ENCODE measurements around the gene TGFBR2. TPM values are rescaled to one million over a fixed set of nuclear protein-coding genes. Genes with fewer than 3 reads are reported as not detected.
A peak's percentile ranks its signal among the peaks of the same experiment; 100 is the strongest.

The TGFBR2 gene
- total RNA-seq, 8 experiments from 2014 or later, result 0.16 to 27.1 (median 2.2) TPM

DNA sequence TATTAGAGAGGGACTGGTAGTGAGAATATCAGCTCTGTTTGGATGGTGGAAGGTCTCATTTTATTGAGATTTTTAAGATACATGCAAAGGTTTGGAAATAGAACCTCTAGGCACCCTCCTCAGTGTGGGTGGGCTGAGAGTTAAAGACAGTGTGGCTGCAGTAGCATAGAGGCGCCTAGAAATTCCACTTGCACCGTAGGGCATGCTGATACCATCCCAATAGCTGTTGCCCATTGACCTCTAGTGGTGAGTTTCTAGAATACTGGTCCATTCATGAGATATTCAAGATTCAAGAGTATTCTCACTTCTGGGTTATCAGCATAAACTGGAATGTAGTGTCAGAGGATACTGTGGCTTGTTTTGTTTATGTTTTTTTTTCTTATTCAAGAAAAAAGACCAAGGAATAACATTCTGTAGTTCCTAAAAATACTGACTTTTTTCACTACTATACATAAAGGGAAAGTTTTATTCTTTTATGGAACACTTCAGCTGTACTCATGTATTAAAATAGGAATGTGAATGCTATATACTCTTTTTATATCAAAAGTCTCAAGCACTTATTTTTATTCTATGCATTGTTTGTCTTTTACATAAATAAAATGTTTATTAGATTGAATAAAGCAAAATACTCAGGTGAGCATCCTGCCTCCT lies 87.2 kb downstream of the TGFBR2 start:
- in situ Hi-C loops (cut with MboI; ENCODE audit: low pct_unique_long_range_greater_than_20kb in 2 of 9, low sequenced_read_pairs in 9 of 9, unreplicated experiment in 9 of 9), result loop anchor here in 2 of 9 experiments (10.0 to 25.0 kb wide), 2 partner anchors 579 to 656 kb away; no protein-coding TSS in a partner anchor
- ATAC-seq (replicated peaks in 6 of 8), result peak; percentile 51 to 98 (median 88)
- 0 to 19% (median 0%) methylated on average over 1 to 2 of the region's 2 CpGs; no CpG with 5 or more reads in 4 of the 10 experiments for WGBS, 10 experiments
- H3K4me3 ChIP-seq, result no peak overlapping the region
- H3K27ac ChIP-seq, result no peak overlapping the region
- no peaks in the 10 kb centered on the region for H3K4me1 ChIP-seq (replicated peaks in 1 of 2)

DNA sequence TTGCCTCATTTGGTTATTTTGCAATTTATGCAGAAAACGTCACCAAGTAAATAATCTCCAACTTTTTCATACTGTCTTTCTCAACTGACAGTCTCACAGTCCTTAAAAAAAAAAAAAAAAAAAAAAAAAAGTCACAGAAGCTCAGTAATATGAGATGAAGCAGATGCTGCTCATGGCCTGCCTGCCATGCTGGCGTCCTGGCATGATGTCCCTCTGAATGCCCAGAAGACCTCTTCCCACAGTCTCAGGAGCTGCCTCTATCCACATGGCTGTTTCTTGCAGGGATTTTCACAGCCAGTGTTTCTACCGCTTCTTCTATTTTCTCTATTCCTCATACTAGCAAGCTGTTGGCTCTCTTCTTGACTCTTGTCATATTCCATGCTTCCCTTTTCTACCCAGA lies 87.7 kb downstream of the TGFBR2 start:
- Histone ChIP-seq H3K4me3 (no peak overlapping the region), H3K4me1 (replicated peaks in 1 of 2) (no peaks in the 10 kb centered on the region), H3K27ac (no peak overlapping the region)
- no peak for ATAC-seq (replicated peaks in 6 of 8)
- in situ Hi-C loops (cut with MboI; ENCODE audit: low pct_unique_long_range_greater_than_20kb in 2 of 9, low sequenced_read_pairs in 9 of 9, unreplicated experiment in 9 of 9), result loop anchor here in 2 of 9 experiments (10.0 to 25.0 kb wide), 2 partner anchors 579 to 657 kb away; no protein-coding TSS in a partner anchor
- WGBS, 10 experiments, result 40 to 100% (median 53%) methylated on average over 1 to 3 of the region's 3 CpGs

DNA sequence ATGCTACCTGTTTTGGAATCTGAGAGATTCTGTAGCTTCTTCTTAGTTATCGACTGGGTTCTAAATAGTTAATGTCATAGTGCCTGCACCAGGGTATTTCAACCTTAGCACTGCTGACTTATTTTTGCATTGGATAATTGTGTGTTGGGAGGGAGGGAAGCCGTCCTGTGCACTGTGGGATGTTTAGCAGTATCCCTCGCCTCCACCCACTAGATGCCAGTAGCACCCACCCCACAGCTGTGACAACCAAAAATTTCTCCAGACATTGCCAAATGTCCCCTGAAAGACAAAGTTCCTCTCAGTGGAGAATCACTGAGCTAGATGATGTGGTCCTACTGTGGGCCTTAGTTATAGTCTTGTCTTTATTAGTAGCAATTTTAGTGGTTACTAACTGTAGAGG lies 88.3 kb downstream of the TGFBR2 start:
- Histone ChIP-seq H3K27ac (no peak overlapping the region), H3K4me1 (replicated peaks in 1 of 2) (no peaks in the 10 kb centered on the region), H3K4me3 (no peak overlapping the region)
- in situ Hi-C loops (cut with MboI; ENCODE audit: low pct_unique_long_range_greater_than_20kb in 2 of 9, low sequenced_read_pairs in 9 of 9, unreplicated experiment in 9 of 9), result loop anchor here in 2 of 9 experiments (10.0 to 25.0 kb wide), 2 partner anchors 580 to 657 kb away; no protein-coding TSS in a partner anchor
- ATAC-seq (replicated peaks in 6 of 8), result no peak
- 60 to 100% (median 92%) methylated on average over 2 to 3 of the region's 3 CpGs; no CpG with 5 or more reads in 5 of the 10 experiments for WGBS, 10 experiments

DNA sequence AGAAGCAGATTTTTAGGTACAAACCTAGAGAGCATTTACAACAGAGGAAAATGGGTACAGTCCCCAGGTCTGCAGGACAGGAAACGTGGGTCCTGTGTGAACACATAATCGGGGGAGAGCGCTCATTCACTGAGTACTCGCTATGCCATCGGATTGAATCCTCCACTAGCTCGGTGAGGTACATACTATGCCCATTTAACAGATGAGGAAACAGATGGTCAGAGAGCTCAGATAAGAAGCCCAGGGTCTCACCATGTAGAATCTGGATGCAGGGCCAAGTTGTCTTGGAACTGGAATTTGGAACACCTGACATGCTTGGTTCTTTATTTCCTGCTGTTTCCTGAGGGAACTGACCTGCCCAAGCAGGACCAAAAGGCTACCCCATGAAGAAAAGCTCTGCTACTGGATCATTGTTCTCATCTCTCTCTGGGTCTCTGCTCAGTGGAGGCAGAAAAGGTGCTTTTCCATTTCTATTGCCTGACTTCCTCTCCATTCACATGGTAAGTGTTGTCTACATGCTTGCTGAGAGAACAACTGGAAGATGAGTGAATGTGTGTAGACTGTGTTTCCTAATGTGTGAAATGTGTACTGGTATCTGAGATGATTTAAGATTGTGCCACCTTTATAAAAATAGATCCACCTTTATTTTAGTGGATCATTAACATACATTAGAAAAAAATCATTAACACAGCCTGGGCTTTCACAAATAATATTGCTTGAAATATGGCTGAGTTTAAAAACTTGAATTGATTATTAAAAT lies 89.1 kb downstream of the TGFBR2 start:
- ATAC-seq (replicated peaks in 6 of 8), result no peak
- in situ Hi-C loops (cut with MboI; ENCODE audit: low pct_unique_long_range_greater_than_20kb in 2 of 9, low sequenced_read_pairs in 9 of 9, unreplicated experiment in 9 of 9), result loop anchor here in 2 of 9 experiments (10.0 to 25.0 kb wide), 2 partner anchors 581 to 658 kb away; no protein-coding TSS in a partner anchor
- Histone ChIP-seq H3K4me3 (no peak overlapping the region), H3K4me1 (replicated peaks in 1 of 2) (no peaks in the 10 kb centered on the region), H3K27ac (no peak overlapping the region)
- WGBS, 10 experiments, result 88 to 94% (median 91%) methylated on average over 2 to 6 of the region's 6 CpGs; no CpG with 5 or more reads in 6 of the 10 experiments

DNA sequence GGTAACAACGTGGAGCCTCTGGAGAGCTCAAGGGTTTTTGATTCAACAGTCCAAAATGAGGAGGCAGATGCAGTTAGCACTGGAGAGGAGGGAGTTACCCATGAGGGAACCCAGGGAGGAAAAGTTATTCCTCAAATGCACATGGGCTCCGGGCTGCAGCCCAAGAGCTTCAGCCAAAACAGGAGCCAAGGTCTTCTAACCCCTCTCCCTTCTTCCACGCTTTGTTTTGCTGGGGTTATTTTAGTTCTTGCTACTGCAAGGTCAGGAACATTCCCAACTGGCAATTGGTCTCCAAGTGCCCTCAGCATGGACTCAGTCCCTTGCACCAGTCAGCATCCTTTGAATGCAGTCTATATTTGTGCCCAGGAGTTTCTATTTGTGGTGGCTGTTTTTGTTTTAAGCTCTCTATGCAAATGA lies 90.0 kb downstream of the TGFBR2 start:
- Histone ChIP-seq H3K27ac (no peak overlapping the region), H3K4me3 (no peak overlapping the region), H3K4me1 (replicated peaks in 1 of 2) (no peaks in the 10 kb centered on the region)
- in situ Hi-C loops (cut with MboI; ENCODE audit: low pct_unique_long_range_greater_than_20kb in 2 of 9, low sequenced_read_pairs in 9 of 9, unreplicated experiment in 9 of 9), result loop anchor here in 2 of 9 experiments (10.0 to 25.0 kb wide), 2 partner anchors 582 to 659 kb away; no protein-coding TSS in a partner anchor
- 20 to 100% (median 83%) methylated on average over 1 to 2 of the region's 3 CpGs; no CpG with 5 or more reads in 1 of the 10 experiments for WGBS, 10 experiments
- peak in 2 of 8 experiments; percentile 12 to 45 for ATAC-seq (replicated peaks in 6 of 8)

DNA sequence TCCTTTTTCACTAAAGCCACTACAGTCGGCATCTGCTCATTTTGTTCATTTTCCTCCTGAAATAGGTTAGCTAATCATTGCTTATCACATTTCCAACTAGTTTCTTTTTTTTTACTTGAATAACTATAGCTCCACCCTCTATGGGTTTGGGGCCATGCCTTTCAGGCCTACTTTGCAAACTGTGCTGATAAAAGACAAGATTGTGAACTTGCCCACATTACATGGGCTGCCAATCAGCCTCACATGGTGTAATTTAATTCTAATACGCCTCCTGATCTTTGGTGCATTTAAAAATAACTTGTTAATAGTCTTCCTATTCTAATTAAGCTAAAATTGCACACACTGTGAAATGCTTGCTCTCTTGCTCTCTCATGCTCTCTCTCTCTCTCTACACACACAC lies 90.5 kb downstream of the TGFBR2 start:
- Histone ChIP-seq H3K4me1 (replicated peaks in 1 of 2) (no peaks in the 10 kb centered on the region), H3K4me3 (no peak overlapping the region), H3K27ac (no peak overlapping the region)
- 71 to 100% (median 88%) methylated on average over 1 to 2 of the region's 2 CpGs; no CpG with 5 or more reads in 1 of the 10 experiments for WGBS, 10 experiments
- peak in 2 of 8 experiments; percentile 33 to 70 for ATAC-seq (replicated peaks in 6 of 8)
- in situ Hi-C loops (cut with MboI; ENCODE audit: low pct_unique_long_range_greater_than_20kb in 2 of 9, low sequenced_read_pairs in 9 of 9, unreplicated experiment in 9 of 9), result loop anchor here in 2 of 9 experiments (10.0 to 25.0 kb wide), 2 partner anchors 582 to 660 kb away; no protein-coding TSS in a partner anchor

DNA sequence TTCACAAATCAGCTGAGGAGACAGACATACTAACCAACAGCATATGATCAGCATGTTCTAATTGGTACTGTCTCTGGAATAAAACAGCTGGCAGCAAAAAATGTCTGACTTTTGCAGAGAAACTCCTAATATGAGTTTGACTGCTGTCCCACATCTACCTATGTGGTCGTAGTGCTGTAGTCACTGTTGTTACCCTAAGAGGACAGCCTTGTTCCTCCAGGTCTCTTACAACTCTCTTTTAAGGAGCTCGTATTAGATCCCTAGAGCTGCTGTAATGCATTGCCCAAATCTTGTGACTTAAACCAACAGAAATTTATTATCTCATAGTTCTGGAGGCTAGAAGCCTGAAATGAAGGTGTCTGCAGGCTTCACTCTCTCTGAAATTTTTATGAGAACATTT lies 92.1 kb downstream of the TGFBR2 start:
- ATAC-seq (replicated peaks in 6 of 8), result no peak
- WGBS, 10 experiments, result 33 to 83% (median 69%) methylated on average over 1 to 2 of the region's 2 CpGs; no CpG with 5 or more reads in 4 of the 10 experiments
- in situ Hi-C loops (cut with MboI; ENCODE audit: low pct_unique_long_range_greater_than_20kb in 2 of 9, low sequenced_read_pairs in 9 of 9, unreplicated experiment in 9 of 9), result loop anchor here in 2 of 9 experiments (10.0 to 25.0 kb wide), 2 partner anchors 584 to 661 kb away; no protein-coding TSS in a partner anchor
- no peak overlapping the region for H3K27ac ChIP-seq
- peaks cover 0 to 3% of the 10 kb centered on the region in 2 donors for H3K4me1 ChIP-seq (replicated peaks in 1 of 2)
- no peak overlapping the region for H3K4me3 ChIP-seq

DNA sequence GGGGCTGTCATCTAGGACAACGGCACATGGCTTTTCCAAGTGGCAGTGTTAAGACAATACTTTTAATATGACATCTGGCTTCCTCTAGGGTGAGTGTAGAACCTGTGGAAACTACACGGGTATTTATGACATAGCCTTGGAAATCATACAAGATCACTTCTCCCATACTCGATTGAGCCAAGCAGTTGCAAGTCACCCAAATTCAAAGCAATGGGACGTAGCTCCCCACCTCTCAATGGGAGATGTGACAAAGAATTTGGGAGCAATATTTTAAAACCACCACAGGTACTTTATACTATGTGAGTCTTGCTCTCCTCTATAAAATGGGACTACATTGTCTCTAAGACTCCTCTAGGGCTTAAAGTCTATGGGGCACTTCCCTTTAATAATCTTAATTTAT lies 93.5 kb downstream of the TGFBR2 start:
- 76 to 100% (median 100%) methylated on average over 1 to 4 of the region's 4 CpGs; no CpG with 5 or more reads in 4 of the 10 experiments for WGBS, 10 experiments
- Histone ChIP-seq H3K27ac (no peak overlapping the region), H3K4me1 (replicated peaks in 1 of 2) (peaks cover 0 to 3% of the 10 kb centered on the region in 2 donors), H3K4me3 (no peak overlapping the region)
- no peak for ATAC-seq (replicated peaks in 6 of 8)
- in situ Hi-C loops (cut with MboI; ENCODE audit: low pct_unique_long_range_greater_than_20kb in 2 of 9, low sequenced_read_pairs in 9 of 9, unreplicated experiment in 9 of 9), result loop anchor here in 2 of 9 experiments (10.0 to 25.0 kb wide), 2 partner anchors 585 to 663 kb away; no protein-coding TSS in a partner anchor

DNA sequence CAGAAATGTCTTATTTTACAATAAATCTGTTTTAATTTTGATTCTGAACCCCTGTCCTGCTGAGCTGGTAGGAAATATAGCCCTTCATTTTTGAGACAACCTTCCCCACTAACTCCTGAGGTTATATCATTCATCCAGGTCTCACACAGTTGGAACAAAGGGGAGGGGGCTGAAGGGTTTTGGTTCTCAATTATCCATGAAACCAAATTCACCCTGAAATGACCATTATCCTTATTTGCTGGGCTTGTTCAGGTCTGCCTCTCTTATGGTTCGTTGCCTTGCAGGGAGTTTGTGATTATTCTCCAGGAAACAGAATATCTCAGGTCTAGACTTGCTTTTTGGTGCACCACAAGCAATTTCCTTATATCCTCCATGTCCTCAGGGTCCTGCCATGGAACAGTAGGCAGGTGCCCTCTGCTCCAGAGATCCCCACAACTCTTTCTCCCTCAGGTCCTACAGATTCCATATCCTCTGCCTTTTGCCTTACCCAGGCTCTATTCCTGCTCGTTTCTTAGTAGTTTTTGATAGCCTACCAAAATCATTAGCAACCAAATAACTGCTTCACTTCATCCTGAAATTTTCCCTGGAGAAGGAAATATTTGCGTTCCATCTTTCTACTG lies 94.4 kb downstream of the TGFBR2 start:
- no peak for ATAC-seq (replicated peaks in 6 of 8)
- no peak overlapping the region for H3K27ac ChIP-seq
- WGBS, 10 experiments, result 33 to 100% (median 79%) methylated on average over 1 to 3 of the region's 3 CpGs; no CpG with 5 or more reads in 1 of the 10 experiments
- in situ Hi-C loops (cut with MboI; ENCODE audit: low pct_unique_long_range_greater_than_20kb in 2 of 9, low sequenced_read_pairs in 9 of 9, unreplicated experiment in 9 of 9), result no loop called here
- peaks cover 0 to 3% of the 10 kb centered on the region in 2 donors for H3K4me1 ChIP-seq (replicated peaks in 1 of 2)
- no peak overlapping the region for H3K4me3 ChIP-seq

DNA sequence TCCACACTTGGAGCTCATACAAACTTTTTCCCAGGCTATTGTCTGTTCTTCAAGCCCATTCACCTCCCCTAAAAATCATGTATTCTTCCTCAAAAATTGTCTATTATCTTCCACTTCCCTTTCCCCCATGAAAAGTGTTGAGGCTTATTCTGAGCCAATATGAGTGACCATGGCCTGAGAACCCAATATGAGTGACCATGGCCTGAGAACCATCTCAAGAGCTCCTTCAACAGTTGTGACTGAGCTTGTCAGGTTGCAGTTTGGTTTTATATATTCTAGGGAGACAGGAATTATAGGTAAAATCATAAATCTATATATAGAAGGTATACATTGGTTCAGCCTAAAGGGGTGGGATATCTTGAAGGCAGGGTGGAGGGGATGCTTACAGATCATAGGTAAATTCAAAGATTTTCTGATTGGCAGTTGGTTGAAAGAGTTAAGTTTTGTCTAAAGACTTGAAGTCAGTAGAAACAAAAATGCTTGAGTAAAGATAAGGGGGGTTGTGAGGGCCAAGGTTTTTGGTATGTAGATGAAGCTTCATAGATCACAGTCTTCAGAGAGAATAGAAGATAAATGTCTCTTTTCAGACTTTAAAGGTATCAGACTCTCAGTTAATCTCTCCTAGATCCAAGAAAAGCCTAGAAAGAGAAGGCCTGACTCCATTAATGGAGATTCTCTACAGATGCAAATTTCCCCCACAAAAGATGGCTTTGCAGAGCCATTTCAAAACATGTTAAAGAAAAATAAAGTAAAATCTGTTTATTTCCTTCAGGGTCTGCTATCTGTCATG lies 95.8 kb downstream of the TGFBR2 start:
- Histone ChIP-seq H3K27ac (no peak overlapping the region), H3K4me1 (replicated peaks in 1 of 2) (peaks cover 0 to 3% of the 10 kb centered on the region in 2 donors), H3K4me3 (no peak overlapping the region)
- in situ Hi-C loops (cut with MboI; ENCODE audit: low pct_unique_long_range_greater_than_20kb in 2 of 9, low sequenced_read_pairs in 9 of 9, unreplicated experiment in 9 of 9), result no loop called here
- ATAC-seq (replicated peaks in 6 of 8), result peak in 2 of 8 experiments; percentile 51 to 65

DNA sequence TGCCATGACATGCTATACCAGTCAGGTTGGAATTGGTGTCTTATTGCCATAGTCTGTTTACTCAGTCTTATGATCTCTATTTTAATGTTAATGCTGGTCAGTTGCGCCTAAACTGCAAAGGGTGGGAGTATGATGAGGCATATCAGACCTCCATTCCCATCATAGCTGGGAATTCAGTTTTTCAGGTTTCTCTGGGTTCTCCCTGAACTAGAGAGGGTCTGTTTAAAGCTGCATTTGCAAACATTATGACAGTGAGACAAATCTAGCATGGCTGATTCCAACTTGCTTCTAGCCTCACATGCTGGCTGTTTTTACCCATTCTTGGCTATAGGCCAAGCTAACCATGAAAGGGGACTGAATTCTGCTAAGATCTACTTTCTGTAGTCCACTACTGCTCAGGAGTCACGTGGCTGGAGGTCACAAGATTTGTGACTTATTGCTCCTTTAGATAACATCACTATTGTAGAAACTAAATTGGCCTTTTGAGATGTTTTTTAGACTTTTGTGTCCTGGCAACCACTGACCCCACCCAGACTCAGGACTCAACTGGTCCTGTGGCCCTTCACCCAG lies 96.5 kb downstream of the TGFBR2 start:
- 20 to 100% (median 50%) methylated on average over 1 to 2 of the region's 2 CpGs; no CpG with 5 or more reads in 5 of the 10 experiments for WGBS, 10 experiments
- in situ Hi-C loops (cut with MboI; ENCODE audit: low pct_unique_long_range_greater_than_20kb in 2 of 9, low sequenced_read_pairs in 9 of 9, unreplicated experiment in 9 of 9), result no loop called here
- Histone ChIP-seq H3K4me3 (no peak overlapping the region), H3K27ac (no peak overlapping the region), H3K4me1 (replicated peaks in 1 of 2) (peaks cover 0 to 3% of the 10 kb centered on the region in 2 donors)
- peak in 3 of 8 experiments; percentile 49 to 82 (median 73) for ATAC-seq (replicated peaks in 6 of 8)

All from motor neuron (in vitro differentiated cells).